Stromal cell of bone marrow (primary cell): ENCODE results near the gene GRM5.

Experiments used
- DNase-seq: peaks from one replicate; pipeline ENCODE4 v3.0.0-alpha.2; 2012; ENCODE audit warnings: low read depth

GRM5 gene

GRCh38 chr11:88618327-88619070, 447.3 kb downstream of the GRM5 start:
- no peak for DNase-seq

DNA sequence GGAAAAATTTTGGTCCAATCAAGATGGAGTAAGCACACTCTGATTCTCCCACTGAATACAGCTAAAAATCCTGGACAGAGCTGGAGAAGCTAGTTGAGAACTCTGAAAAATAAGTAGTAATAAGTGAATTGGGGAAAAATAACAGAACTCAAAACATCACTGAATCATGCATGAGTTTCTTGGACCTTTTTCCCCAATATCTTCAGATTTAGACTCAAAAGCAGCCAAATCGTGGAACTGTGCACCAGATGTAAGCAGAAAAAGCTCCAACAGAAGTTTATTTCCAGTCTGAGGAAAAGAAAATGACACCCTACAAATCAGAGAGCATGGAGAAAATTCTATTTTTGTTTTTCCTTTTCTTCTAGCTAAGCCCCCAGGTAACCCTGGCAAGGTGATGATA, 448.6 kb downstream of the GRM5 start:
- no peak for DNase-seq

DNA sequence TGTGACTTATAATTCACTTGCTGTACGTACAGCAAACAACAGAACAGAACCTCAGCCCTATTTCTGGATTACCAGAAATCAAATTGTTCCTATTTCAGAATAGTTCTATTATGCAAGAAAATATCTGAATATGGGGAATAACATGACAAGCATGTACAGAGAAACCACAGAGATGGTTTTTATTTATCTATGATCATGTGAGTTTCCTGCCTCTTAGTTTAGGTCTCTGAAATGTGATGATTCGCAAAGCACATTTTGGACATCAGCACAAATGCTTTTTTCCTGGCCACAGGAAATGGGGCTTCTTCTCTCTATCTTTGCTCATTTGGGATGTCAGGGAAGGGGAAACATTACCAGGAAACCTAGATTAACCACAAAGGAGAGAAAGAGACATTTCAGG, 461.5 kb downstream of the GRM5 start:
- DNase-seq = peak; percentile 52

- peak; percentile 37 for DNase-seq
Measured at GRCh38 chr11:88603091-88603867, 462.5 kb downstream of the GRM5 start.

DNA sequence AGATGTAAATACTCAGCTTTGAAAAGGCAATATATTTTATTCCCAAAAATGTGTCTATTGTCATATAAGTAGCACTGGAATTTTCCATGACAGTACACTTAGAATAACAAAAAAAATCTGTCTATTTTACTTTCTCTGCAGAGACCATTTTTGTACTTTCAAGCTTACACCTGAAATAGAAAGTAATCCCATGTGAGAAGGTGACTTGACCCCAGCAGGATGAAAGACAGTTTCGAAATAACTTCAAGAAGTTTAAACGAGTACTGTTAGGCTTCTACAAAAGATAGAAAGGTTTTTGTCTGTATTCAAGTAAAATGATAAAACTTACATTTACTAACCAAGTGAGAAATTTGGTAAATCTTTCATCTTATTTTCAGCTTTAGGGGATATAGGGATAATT, 468.4 kb downstream of the GRM5 start:
- DNase-seq = no peak

DNA sequence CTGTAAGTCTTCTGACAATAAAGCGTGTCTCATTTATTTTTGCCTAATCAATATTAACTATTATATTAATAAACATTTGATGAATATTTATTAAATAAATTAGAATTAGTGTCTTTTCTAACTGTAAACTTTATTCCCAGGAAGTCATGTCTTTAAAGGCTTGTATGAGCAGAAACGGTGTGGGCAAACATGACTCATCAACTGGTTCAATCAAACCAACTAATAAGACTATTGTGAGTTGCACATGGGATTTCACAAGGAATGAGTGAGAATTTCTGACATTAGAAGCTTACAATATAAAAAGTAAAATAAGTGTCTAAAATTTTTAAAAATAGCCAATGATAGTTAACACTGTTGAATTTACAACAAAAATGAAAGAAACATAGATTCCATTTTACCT, 469.0 kb downstream of the GRM5 start:
- no peak for DNase-seq

DNA sequence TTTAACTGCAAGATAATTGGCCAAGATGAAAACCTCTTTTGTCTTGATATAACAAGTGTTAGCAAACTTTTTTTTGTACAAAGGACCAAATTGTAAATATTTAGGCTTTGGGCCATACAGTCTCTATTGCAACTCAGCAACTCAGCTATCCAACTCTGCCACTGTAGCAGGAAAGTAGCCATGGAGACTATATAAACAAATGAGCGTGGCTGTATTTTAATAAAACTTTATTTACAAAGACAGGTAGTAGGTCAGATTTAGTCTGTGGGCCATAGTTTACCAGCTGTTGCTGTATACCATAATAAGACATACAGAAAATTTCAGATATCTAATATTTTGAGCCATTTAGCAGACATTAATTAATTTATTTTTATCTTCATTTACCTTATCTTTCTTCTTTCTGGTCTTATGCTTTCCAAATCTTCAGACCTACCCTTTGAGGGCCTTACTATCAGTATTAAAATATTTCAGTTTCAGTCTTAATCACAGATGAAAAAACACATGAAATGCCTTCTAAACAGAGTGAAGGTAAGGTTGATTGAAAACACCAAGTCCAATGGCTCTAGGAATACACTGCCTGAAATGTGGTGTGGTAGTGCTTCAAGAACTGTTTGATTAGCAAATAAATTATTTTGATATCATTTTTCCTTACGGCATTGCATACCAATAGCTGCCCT, 471.4 kb downstream of the GRM5 start:
- no peak for DNase-seq

DNA sequence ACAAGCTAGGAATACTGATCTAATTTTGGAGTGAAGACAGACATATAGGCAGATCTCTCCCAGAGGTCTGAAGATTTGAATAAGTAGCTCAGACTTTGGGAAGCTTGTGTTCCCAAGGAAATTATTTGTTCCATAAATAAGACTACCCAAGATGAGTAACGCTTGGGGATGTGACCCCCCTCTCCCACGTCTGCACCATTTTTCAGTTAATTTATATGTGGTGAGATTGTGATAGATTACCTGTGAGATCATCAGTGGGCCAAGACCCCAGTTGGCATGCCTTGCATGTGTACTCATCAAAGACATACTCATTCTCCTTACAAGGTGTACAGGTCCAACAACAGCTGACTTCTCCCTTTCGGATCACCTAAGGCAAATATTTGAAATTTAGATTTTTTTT, 475.4 kb downstream of the GRM5 start:
- DNase-seq = no peak

DNA sequence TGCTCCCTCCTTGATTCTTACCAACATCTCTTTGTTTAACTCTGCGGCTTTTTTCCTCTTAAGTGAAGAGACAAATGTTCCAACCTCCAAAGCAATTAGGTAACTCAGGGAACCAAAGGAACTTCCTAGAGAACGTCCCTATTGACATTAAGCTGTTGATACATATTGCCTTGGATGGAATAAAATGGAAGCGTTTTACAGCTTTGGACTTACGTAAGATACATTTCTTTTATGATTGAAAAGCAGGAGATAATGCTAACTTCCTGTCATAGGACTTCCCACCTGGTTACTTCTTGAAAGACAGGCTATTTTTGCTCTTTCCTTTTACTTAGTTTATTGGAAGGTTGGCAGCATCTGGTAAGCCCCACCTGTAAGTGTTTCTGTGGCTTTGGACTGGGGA, 482.5 kb downstream of the GRM5 start:
- no peak for DNase-seq

- no peak for DNase-seq
Measured at GRCh38 chr11:88579466-88579865, 486.3 kb downstream of the GRM5 start.

DNA sequence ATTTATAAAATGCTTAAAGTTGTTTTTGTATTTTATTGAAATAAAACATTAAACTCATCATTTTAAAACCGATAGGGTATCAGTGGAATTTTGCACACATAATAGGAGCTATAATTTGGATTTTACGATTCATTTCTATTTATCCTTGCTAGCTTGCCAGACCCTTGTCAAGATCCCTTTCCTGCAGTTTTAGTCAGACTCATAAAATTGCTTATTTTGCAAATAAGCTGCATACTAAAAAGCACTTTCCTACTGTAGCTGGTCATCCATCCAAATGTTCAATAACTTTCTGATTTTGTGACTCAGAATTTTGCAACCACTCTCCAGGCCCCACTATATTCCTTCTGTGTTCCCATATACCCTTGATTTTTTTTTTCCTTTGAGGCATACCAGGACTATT, 489.0 kb downstream of the GRM5 start:
- DNase-seq = no peak

DNA sequence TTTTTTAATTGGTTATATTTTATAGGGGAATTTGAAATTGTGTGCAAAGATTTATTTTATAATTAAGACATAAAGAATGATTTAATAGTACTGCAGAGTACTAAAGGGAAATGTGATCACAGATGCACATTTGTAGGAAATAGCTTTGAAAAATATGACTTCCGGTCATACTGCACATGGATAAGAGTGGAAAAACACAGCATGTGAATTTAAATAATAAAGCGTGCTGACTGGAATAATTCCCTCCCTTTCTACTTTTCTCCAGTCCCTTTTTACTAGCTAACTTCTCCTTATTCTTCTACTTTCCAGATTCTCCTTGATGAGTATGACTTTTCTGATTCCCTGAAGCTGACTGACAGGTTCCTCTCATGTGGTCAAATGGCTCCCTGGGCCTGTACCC, 489.9 kb downstream of the GRM5 start:
- DNase-seq = no peak

- no peak for DNase-seq
Measured at GRCh38 chr11:88569342-88569741, 496.4 kb downstream of the GRM5 start.

DNA sequence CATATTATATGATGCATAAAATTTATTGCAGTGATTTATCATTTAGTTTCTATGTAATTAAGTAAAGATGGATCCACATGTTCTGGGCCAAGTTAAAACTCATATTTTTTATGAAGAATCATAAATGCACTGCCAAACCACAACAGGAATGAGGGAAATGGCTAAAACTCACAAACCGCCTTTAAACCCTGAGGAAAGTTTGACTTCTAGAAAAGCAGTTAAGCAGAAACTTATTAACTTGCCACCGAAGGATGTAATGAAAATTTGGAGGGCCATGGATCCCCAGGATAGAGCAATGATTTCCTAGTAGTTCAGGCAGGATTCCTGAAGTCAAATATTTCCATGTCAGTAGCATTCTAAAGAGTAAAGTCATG, 510.0 kb downstream of the GRM5 start:
- peak; percentile 76 for DNase-seq

DNA sequence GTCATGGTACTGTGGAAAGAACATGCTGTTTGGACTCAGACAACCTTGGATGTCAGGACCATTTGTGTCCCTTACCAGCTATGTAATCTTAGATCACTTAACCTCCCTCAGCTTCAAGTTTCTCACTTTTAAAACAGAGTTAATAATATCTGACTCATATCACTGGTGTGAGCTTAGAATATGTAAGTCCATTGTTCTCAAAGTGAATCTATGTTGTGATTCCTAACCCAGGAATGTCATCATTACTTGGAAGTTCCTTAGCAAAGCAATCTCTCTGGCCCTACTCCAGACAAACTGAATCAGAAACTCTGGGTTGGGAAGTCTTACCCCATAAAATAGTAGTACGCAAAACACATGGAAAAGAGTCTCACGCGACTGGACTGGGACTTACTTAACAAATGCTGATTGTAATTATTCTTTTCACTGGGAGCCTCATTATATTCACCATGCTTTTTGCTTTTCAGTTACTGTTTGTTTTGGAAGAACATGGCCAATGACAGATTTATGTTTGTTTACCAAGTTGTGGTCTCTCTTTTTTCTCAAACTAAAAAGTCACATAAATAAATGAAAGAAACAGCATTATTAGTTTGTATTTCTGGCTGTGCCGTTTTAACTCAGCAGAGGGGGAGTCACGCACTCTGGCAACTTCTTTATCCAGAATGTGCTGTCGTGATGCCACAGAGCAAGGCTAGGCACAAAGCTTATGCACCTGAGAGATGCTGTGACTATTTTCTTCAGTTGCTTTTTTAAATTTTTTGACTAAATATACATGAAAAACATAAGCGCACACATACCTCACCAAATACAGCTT, 510.6 kb downstream of the GRM5 start:
- peak; percentile 99 for DNase-seq

DNA sequence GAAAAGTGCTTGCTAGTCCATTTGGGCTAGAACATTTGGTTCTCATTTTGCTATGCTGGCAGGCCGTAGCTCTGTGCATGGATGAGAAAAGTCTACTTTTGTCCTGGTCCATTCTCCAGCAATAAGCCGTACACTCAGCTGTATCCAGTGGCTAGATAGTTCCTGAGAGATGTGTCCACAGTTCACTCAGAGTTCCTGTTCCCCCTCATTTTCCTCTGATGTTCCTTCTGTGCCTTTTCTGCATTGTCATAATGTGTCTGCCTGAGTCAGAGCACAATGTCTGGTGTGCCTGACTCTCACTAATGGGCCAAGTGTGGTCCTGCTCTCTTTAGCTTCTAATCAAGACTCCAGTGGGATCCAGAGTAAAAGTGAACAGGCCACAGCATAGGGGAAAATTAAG, 512.6 kb downstream of the GRM5 start:
- no peak for DNase-seq

GRCh38 chr11:88552379-88553062, 513.3 kb downstream of the GRM5 start:
- no peak for DNase-seq

DNA sequence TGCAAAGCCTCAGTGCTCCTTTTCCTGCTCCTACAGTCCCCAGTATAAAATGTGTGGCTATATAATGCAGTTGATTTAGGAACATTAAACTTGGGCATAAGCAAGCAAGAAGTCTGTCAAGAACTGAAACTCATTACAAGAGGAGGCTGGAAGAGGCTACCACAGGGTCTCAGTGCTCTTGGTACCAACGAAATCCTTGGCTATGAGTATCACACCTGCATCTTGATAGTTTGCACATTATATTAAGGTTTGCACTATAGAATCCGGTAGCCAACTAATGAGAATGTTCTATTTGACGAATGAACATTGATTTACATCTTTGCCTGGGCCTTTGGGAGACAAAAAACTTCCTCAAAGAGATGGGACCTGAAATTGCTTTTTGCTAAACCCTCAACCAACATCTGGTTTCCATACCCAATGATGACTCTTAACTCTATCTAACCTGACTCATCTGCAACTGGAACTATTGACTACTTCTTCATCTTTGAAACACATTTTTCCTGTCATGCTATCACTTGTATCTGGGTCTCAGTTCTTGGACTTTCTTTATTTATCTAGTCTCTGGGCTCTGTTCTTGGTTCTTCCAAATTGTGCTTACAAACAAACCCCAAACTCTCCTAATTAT, 521.0 kb downstream of the GRM5 start:
- no peak for DNase-seq

DNA sequence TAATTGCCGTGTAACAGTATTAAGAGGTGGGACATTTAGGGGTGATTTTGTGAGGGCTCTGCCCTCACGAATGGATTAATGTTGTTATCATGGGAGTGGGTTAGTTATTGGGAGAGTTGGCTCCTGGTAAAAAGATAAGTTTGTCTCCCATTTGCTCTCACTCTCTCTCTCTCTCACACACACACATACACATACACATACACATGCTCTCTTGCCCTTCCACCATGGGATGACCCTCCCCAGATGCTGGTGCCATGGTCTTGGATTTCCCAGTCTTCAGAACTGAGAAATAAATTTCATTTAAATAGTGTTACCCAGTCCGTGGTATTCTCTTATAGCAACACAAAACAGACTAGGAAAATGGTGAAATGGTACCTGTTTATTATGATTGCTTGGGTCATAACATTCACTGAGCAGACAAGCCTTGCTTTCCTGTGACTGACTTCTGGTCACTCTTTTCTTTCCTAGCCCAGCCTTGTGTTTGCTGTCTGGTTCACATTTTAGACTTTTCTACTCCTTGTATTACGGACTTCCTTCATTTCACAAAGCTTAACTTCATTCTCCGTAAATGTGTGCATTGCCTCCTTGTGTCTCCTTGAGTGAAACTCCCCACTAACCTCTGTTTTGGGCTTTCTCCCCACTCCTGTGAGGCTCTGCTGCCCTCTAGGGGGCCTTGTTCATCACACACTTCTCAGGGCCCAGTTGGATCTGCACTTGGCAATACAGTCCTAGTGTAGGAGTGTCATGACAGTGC, 521.7 kb downstream of the GRM5 start:
- peak; percentile 88 for DNase-seq

- DNase-seq = no peak
Measured at GRCh38 chr11:88541006-88541405, 524.8 kb downstream of the GRM5 start.
